Naive thymus-derived CD8-positive, alpha-beta T cell (primary cell): ENCODE results near the gene SMCO4. TPM values are rescaled to one million over a fixed set of nuclear protein-coding genes. Genes with fewer than 3 reads are reported as not detected.
"Not testable (repeated sequence)": the region's sequence is repeated elsewhere in the genome, so short reads cannot be mapped to it uniquely, and the experiment has no call there.

Experiments used
- ATAC-seq, 2 donors: fragments of 150-1000 bp; cut with Tn5 transposase in 1 of 2; sonication (Bioruptor Pico), chemical (Tn5 transposase) in 1 of 2; 1 replicate in 1 of 2; 2 replicates in 1 of 2; pipeline ENCODE4 v1.10.0; 2021; ENCODE audit warnings: mild to moderate bottlenecking in 2 of 2, moderate library complexity in 2 of 2
- POLR2A ChIA-PET: fragments of 350-600 bp; sonication (Branson Sonifier 250); formaldehyde crosslinking; loops from one replicate; lab custom pipeline; 2021; ENCODE audit warnings: antibody characterized with exemption; lab: Charles Lee
- DNase-seq, 10 donors: peaks; one replicate each; pipeline versions ENCODE4 v3.0.0 to v3.0.0-alpha.2; 2020 to 2022
- H3K27ac Mint-ChIP-seq, 10 donors: one replicate each; pipeline ENCODE4 v1.8.0; 2020 to 2022; ENCODE audit warnings: mild to moderate bottlenecking in 10 of 10, mixed read lengths in 10 of 10, moderate library complexity in 4 of 10, inconsistent platforms in 1 of 10
- H3K27me3 Mint-ChIP-seq, 5 donors: one replicate each; pipeline ENCODE4 v1.8.0; 2021 to 2022; ENCODE audit warnings: mixed read lengths in 5 of 5
- H3K36me3 Mint-ChIP-seq, 3 donors: one replicate each; pipeline ENCODE4 v1.8.0; 2020 to 2022; ENCODE audit warnings: mixed read lengths in 3 of 3, mild to moderate bottlenecking in 2 of 3, inconsistent platforms in 1 of 3
- H3K4me1 Mint-ChIP-seq, 4 donors: one replicate each; pipeline ENCODE4 v1.8.0; 2021 to 2022; ENCODE audit warnings: mixed read lengths in 4 of 4
- H3K4me3 Mint-ChIP-seq, 10 donors: one replicate each; pipeline ENCODE4 v1.8.0; 2020 to 2022; ENCODE audit warnings: mild to moderate bottlenecking in 10 of 10, mixed read lengths in 10 of 10, moderate library complexity in 6 of 10, inconsistent platforms in 1 of 10
- H3K9me3 Mint-ChIP-seq, 9 donors: one replicate each; pipeline ENCODE4 v1.8.0; 2020 to 2022; ENCODE audit warnings: mixed read lengths in 9 of 9, mild to moderate bottlenecking in 3 of 9, inconsistent platforms in 1 of 9, moderate library complexity in 1 of 9
- polyA plus RNA-seq, 3 donors: library from polyadenylated mRNA; unstranded; fragments of 300-500 nt; fragmentation: Illumina TruSeq; gene quantifications; one replicate each; pipeline ENCODE4 v1.2.3, GENCODE V29; 2021
- total RNA-seq, 8 experiments: library from RNA in 2 of 8; stranded (reverse) in 2 of 8; gene quantifications; one replicate each; pipeline ENCODE4 v1.2.3 and lab custom pipeline; 2021 to 2026

Gene SMCO4, protein sequence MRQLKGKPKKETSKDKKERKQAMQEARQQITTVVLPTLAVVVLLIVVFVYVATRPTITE
- under 1 TPM in 1 of 2 experiments, not detected in 1; 0.99 TPM for total RNA-seq
- polyA plus RNA-seq = 1 to 10 TPM in 1 of 3 donors, under 1 TPM in 1, not detected in 1; 0.99 to 1.8 TPM
- total RNA-seq (lab: John Stamatoyannopoulos, UW) = 0 to 0.97 (median 0.27) reads per million in 6 experiments

DNA sequence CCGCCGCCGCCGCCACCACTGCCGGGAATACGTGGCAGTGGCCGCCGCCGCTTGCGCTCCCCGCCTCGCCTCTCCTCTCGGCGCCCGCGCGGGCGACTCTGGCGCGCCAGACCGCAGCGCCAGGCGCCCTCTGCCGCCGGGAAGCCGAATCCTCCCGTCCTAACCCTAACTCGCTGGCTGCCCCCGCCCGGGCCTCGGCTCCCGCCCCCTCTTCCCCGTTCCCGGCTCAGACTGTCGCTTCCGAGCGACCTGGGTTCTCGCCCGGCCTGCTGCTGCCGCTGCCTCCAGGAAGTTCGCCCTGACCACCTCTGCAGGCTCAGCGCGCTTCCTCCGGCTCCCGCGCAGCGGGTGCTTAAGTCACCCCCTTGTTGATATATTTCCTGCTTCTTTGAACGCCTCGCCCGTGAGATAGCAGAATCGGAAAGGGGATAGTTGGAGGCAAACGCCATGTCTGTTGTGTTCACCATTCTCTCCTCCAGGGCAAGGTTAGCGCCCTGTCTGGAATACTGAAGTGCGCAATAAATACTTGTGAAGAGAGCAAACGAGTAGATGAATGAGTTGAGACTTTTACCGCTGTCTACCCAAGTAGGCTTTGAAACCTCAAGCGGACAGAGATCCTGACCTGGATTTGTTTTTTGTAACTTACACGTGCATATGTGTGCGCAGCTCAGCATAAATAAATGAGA is at the start of gene SMCO4:
Gene SMCO4, minus strand, starts transcription at position 100 of the 686 bp plus-strand sequence. CDS start 64,202 bp downstream, outside the sequence.
- Mint-ChIP-seq H3K4me3 (peak within 1 kb of the TSS; percentile 84 to 95 (median 92)), H3K9me3 (no peaks in the 10 kb centered on the region), H3K4me1 (peaks cover 8 to 29% (median 13%) of the 10 kb centered on the region in 4 donors), H3K36me3 (no peaks in the 10 kb centered on the region), H3K27ac (peak within 1 kb of the TSS in 7 of 10 donors; percentile 6 to 91 (median 61)), H3K27me3 (peaks cover 6 to 22% (median 14%) of the 10 kb centered on the region in 5 donors)
- DNase-seq = peak; percentile 36 to 70 (median 40)
- ATAC-seq = peak; percentile 71 to 87
- POLR2A ChIA-PET = no interaction called here

DNA sequence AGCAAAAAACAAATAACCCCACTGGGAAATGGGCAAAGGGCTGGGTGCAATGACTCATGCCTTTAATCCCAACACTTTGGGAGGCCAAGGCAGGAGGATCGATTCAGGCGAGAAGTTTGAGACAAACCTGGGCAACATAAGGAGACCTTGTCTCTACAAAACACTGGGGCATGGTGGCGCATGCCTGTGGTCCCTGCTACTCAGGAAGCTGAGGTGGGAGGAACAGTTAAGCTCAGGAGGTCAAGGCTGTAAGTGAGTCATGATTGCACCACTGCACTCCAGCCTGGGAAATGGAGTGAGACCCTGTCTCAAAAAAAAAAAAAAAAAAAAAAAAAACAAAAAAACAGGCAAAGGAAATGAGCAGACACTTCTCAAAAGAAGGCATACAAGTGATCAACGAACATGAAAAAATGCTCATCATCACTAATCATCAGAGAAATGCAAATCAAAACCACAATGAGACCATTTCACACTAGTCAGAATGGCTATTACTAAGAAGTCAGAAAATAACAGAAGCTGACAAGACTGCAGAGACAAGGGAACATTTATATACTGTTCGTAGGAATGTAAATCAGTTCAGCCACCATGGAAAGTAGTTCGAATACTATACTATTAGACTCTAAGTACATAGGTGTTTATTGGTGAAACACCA is 48.2 kb upstream of the SMCO4 start:
- Mint-ChIP-seq H3K9me3 (no peaks in the 10 kb centered on the region), H3K4me1 (no peaks in the 10 kb centered on the region), H3K4me3 (no peak overlapping the region), H3K27me3 (peaks cover 4 to 16% (median 9%) of the 10 kb centered on the region in 5 donors), H3K36me3 (no peaks in the 10 kb centered on the region), H3K27ac (no peak overlapping the region)
- ATAC-seq (no peak), DNase-seq (no peak)
- POLR2A ChIA-PET = no interaction called here

DNA sequence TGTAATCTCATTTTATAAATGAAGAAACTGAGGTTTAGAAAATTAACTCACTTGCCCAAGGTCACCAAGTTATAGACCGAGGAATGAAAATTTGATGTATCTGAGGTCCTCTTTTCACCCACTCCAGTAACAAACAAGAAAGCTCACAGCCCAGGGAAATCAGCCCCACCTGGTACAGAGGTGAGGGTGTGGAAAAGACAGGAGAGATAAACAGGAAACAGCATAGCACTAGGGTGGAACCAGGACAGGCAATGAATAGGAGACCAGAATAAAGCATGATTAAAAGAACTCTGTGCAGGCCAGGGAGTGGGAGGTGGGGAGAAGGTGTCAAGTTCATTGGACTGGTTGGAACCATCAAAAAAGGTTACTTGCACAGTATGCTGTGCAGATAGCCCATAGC is 46.2 kb upstream of the SMCO4 start:
- DNase-seq (no peak), ATAC-seq (no peak)
- Mint-ChIP-seq H3K4me1 (no peaks in the 10 kb centered on the region), H3K4me3 (no peak overlapping the region), H3K27ac (no peak overlapping the region), H3K9me3 (no peaks in the 10 kb centered on the region), H3K36me3 (no peaks in the 10 kb centered on the region), H3K27me3 (peaks cover 6 to 28% (median 13%) of the 10 kb centered on the region in 5 donors)
- POLR2A ChIA-PET = no interaction called here

DNA sequence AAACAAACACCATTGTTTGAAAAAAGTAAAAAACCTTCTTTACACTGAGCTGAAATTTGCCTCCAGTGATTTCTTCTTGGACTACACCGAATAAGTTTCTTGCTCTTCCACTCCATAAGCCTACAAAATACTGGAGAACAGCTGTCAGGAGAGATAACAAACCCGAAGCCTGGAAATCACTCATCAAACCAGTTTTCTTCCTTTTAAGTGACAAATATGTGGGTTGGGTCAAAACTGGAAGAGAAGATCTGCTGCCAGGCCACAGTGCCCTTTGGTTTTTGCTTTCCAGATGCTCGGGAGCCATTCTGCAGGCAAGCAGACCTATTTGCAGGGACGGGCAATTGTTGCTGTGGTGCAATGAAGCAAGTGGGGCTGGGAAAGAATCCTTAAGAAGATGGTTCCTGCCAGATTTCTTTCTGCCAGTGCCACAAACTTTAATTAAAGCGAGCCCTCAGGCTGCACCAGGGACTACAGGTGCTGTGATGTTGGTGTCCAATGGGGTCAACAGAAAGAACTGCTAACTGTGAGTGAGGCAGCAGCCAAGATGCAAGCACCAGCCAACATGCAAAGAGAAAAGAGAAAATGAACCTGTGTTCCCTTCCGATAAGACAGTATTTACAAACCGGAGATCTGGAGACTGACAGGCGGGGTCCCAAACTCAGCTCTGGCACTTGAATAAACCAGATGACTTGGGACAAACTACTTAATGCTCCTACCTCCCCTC is 44.8 kb upstream of the SMCO4 start:
- DNase-seq (no peak), ATAC-seq (no peak)
- POLR2A ChIA-PET = no interaction called here
- no peak overlapping the region for H3K27ac Mint-ChIP-seq
- H3K27me3 Mint-ChIP-seq = peaks cover 10 to 40% (median 20%) of the 10 kb centered on the region in 5 donors
- no peaks in the 10 kb centered on the region for H3K36me3 Mint-ChIP-seq
- H3K4me1 Mint-ChIP-seq = no peaks in the 10 kb centered on the region
- H3K4me3 Mint-ChIP-seq = no peak overlapping the region
- H3K9me3 Mint-ChIP-seq = no peaks in the 10 kb centered on the region

DNA sequence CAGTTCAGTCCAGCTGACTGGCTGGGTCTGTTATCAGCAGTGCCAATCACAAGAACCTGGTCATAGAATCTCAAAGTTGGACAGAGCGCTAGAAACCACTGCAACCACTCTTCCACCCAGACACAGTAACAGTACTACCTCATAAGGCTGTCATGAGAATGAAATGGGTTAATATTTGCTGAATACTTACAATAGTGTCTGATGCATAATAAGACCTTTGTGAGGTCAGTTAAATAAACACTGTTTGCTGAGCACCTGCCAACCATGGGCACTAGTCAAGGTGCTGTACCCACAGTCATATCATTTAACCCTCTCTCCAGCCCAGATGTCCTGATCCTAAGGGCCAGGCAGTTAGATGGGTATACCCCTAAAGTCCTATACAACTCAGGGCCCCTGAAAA is 44.2 kb upstream of the SMCO4 start:
- ATAC-seq, DNase-seq, H3K4me3 Mint-ChIP-seq, POLR2A ChIA-PET, H3K9me3 Mint-ChIP-seq, H3K27ac Mint-ChIP-seq, H3K4me1 Mint-ChIP-seq, H3K36me3 Mint-ChIP-seq: not testable (repeated sequence)
- H3K27me3 Mint-ChIP-seq = peaks cover 10 to 40% (median 20%) of the 10 kb centered on the region in 5 donors

DNA sequence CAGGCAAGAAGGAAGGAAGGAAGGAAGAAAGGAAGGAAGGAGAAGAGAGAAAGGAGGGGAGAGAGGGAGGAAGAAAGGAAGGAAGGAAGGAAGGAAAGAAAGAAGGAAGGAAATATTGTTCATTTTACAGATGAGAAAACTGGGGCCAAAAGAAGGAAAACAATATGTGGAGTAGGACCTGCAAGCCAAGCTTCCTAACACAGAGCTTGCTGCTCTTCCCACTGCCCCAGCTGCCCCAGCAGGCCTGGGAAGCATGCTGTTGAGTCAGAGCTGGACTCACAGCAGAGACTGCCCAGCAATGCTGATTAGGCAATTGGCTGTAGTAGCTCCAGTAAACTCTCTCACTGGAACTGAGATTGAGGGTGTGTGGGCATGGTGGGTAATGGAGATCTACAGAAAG is 42.6 kb upstream of the SMCO4 start:
- H3K27me3 Mint-ChIP-seq = peaks cover 10 to 40% (median 23%) of the 10 kb centered on the region in 5 donors
- H3K27ac Mint-ChIP-seq = peak overlapping the region in 2 of 10 donors; percentile 37 to 49
- POLR2A ChIA-PET = no interaction called here
- H3K36me3 Mint-ChIP-seq = no peaks in the 10 kb centered on the region
- no peak for DNase-seq
- no peak for ATAC-seq
- no peaks in the 10 kb centered on the region for H3K9me3 Mint-ChIP-seq
- H3K4me3 Mint-ChIP-seq = no peak overlapping the region
- H3K4me1 Mint-ChIP-seq = no peaks in the 10 kb centered on the region

DNA sequence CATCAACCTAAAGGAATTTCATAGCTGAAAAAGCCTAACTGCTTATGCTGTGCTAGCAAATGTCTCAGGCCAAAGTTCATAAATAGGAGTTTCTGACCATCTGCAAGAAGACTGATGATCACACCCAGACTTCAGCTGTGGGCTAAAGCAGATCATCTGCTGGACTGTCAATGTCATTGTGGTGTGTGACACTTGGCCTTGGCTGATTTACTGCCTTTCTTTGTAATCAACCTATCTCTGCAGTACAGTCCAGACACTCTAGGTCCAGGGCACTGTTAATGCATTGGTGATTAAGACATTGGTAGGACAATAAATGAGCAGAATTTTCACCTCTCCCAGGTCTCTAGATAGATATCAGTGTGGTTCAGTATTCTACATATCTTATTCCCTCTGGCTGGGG is 40.3 kb upstream of the SMCO4 start:
- DNase-seq (no peak), ATAC-seq (no peak)
- Mint-ChIP-seq H3K4me1 (no peaks in the 10 kb centered on the region), H3K27ac (no peak overlapping the region), H3K27me3 (peaks cover 8 to 34% (median 21%) of the 10 kb centered on the region in 5 donors), H3K4me3 (no peak overlapping the region), H3K36me3 (no peaks in the 10 kb centered on the region), H3K9me3 (peaks cover 0 to 9% (median 3%) of the 10 kb centered on the region in 9 donors)
- POLR2A ChIA-PET = no interaction called here

DNA sequence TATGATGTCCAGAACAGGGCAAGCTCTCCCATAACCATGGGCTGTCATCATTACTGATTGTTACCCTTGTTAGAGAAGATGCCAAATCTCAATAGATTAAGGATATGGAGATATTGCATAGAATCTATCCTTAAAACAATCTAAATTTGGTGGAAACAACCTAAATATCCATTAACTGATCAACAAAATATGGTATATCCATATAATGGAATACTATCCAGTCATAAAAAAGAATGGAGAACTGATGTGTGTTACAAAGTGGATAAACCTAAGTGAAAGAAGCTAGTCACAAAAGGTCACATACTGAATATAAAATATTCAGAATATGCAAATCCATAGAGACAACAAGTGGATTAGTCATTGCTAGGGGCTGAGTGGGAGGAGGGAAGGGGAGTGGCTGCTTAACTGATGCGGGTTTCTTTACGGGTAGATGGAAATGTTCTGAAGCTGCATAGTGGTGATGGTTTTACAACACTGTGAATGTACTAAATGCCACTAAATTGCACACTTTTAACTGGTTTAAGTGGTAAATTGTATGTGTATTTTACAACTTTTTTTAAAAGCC is 36.1 kb upstream of the SMCO4 start:
- POLR2A ChIA-PET = no interaction called here
- no peak overlapping the region for H3K4me3 Mint-ChIP-seq
- H3K4me1 Mint-ChIP-seq = no peaks in the 10 kb centered on the region
- peaks cover 0 to 11% (median 3%) of the 10 kb centered on the region in 9 donors for H3K9me3 Mint-ChIP-seq
- DNase-seq (no peak), ATAC-seq (no peak)
- peaks cover 10 to 27% (median 16%) of the 10 kb centered on the region in 5 donors for H3K27me3 Mint-ChIP-seq
- H3K36me3 Mint-ChIP-seq = no peaks in the 10 kb centered on the region
- no peak overlapping the region for H3K27ac Mint-ChIP-seq

DNA sequence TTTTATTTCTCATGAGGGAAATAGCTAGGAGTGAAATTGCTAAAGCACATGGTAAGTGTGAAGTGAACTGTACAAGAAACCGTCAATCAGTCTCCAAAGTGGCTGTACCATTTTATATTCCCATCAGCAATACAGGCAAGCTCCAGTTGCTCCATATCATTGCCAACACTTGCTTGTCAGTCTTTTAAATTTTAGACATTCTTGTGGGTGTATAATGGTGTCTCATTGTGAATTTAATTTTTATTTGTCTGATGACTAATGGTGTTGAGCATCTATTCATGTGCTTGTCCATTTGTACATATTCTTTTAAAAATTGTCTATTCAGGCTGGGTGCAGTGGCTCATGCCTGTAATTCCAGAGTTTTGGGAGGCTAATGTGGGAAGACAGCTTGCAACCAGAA is 34.1 kb upstream of the SMCO4 start:
- H3K4me1 Mint-ChIP-seq = no peaks in the 10 kb centered on the region
- no peaks in the 10 kb centered on the region for H3K36me3 Mint-ChIP-seq
- no peak overlapping the region for H3K27ac Mint-ChIP-seq
- peaks cover 0 to 11% (median 3%) of the 10 kb centered on the region in 9 donors for H3K9me3 Mint-ChIP-seq
- POLR2A ChIA-PET = no interaction called here
- ATAC-seq (no peak), DNase-seq (no peak)
- H3K27me3 Mint-ChIP-seq = peaks cover 6 to 16% (median 10%) of the 10 kb centered on the region in 5 donors
- no peak overlapping the region for H3K4me3 Mint-ChIP-seq

DNA sequence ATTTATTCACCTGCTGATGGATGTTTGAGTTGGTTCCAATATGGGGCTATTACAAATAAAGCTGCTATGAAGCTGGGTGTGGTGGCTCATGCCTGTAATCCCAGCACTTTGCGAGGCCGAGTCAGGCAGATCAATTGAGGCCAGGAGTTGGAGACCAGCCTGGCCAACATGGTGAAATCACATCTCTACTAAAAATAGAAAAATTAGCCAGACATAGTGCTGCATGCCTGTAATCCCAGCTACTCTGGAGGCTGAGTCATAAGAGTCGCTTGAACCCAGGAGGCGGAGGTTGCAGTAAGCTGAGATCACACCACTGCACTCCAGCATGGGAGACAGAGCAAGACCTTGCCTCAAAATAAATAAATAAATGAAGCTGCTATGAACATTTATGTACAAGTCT is 33.7 kb upstream of the SMCO4 start:
- H3K27ac Mint-ChIP-seq, H3K4me1 Mint-ChIP-seq, H3K4me3 Mint-ChIP-seq, ATAC-seq, H3K36me3 Mint-ChIP-seq, POLR2A ChIA-PET, DNase-seq: not testable (repeated sequence)
- peaks cover 0 to 11% (median 3%) of the 10 kb centered on the region in 9 donors for H3K9me3 Mint-ChIP-seq
- H3K27me3 Mint-ChIP-seq = peaks cover 6 to 16% (median 10%) of the 10 kb centered on the region in 5 donors

DNA sequence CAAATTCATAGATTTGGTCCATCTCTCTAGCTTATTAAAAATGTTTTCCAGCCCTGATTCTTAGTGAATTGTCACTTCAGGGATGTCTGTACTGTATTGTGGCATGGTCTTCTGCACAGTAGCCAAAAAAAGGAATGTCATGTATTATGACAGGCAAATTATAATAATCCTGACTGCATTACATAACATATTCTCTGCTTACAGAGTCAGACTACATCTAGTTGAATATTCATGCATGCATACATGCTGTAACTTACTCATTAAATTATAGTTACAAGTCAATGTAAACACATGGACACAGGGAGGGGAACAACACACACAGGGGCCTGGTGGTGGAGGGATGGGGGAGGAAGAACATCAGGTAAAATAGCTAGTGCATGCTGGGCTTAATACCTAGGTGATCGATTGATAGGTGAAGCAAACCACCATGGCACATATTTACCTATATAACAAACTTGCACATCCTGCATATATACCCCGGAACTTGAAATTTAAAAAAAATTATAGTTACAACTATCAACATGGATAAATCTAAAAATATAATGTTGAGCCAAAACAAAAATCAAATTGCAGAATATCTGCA is 31.5 kb upstream of the SMCO4 start:
- Mint-ChIP-seq H3K27ac (no peak overlapping the region), H3K9me3 (peaks cover 0 to 11% (median 3%) of the 10 kb centered on the region in 9 donors), H3K4me1 (no peaks in the 10 kb centered on the region), H3K4me3 (no peak overlapping the region), H3K36me3 (no peaks in the 10 kb centered on the region), H3K27me3 (peaks cover 6 to 16% (median 9%) of the 10 kb centered on the region in 5 donors)
- ATAC-seq (no peak), DNase-seq (no peak)
- POLR2A ChIA-PET = no interaction called here

DNA sequence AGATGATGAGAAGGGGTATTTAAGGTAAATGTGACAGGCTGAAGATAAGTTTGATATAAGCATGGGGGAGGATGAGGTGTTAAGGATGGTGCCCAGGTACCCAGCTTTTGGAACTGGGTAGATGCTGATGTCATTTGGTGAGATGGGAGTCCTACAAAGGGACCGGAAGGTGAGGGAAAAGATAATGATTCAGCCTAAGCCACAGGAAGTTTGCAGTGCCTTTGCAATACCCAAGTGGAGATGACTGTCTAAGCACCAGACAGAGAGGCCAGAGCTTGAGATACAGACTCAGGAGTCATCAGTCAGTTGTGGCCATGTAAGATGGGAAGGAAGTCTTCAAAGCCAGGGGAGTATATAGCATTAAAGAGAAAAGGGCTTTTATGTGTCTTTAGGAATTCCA is 30.0 kb upstream of the SMCO4 start:
- no peaks in the 10 kb centered on the region for H3K4me1 Mint-ChIP-seq
- ATAC-seq (no peak), DNase-seq (no peak)
- H3K27me3 Mint-ChIP-seq = peaks cover 6 to 16% (median 9%) of the 10 kb centered on the region in 5 donors
- H3K36me3 Mint-ChIP-seq = no peaks in the 10 kb centered on the region
- no peak overlapping the region for H3K27ac Mint-ChIP-seq
- H3K9me3 Mint-ChIP-seq = peaks cover 0 to 6% (median 0%) of the 10 kb centered on the region in 9 donors
- H3K4me3 Mint-ChIP-seq = no peak overlapping the region
- POLR2A ChIA-PET = no interaction called here
